Prostate gland (tissue), 2 donors: ENCODE measurements around the gene ICE2.

Source experiments
- CTCF ChIP-seq, 4 experiments: fragments of 200-600 bp in 2 of 4; fragments of 450-650 bp in 2 of 4; sonication (generic) in 2 of 4; IDR thresholded peaks; 1 replicate in 3 of 4; 2 replicates in 1 of 4; pipeline ENCODE4 v1.5.1; 2016 to 2019; ENCODE audit warnings: antibody characterized with exemption in 4 of 4, mild to moderate bottlenecking in 2 of 4, moderate library complexity in 2 of 4
- POLR2A ChIP-seq: fragments of 450-650 bp; IDR thresholded peaks from one replicate; pipeline ENCODE4 v1.6.1; 2016; ENCODE audit warnings: antibody characterized with exemption, mild to moderate bottlenecking
- POLR2AphosphoS5 ChIP-seq: sonication (generic); formaldehyde crosslinking; IDR thresholded peaks from one replicate; pipeline ENCODE4 v1.6.1; 2017; ENCODE audit warnings: antibody characterized with exemption

DNA sequence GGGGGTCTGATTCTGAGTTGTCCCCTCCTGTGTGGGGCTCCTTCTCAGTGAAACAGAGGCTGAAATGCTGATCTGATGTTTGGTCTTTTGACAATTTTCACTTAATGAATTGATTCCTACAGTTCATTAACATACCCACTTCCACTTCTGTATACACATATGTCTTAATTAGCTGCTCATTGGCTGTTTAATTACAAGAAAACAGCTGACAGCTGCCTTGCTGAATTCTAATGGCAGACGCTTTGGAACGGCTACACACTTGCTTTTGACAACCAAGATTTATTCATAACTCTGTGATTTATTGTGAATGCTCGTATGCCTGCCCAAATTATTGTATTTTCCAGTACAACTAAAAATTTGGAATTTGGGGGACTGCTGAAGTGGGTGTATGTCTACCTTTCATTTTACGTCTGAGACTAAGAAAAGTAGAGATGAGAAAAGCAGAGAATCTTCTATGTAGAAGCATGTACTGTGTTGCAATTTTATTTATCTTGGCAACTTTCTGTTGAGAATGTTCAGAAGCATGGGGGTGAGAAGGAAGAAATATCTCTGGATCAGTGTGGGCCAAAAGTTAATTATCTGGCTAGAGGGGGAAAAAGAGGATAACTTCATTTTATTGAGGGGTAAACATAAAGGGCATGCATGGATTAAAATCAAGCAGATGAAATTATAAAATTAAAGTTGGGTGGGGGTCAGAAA, 46.5 kb upstream of the ICE2 start:
- no peak for TF ChIP-seq CTCF (IDR thresholded peaks at IDR 0.05)
- no peak for TF ChIP-seq POLR2A
- TF ChIP-seq POLR2AphosphoS5, result no peak
